ENCODE results near the gene COL5A1. TPM values are rescaled to one million over a fixed set of nuclear protein-coding genes. Genes with fewer than 3 reads are reported as not detected.

COL5A1 gene
- total RNA-seq, 4 donors from 2014 or later: 13.3 to 55.0 (median 27.0) TPM

- no peak for DNase-seq (ENCODE audit: low spot score)
- TF ChIP-seq, protein P1, sequence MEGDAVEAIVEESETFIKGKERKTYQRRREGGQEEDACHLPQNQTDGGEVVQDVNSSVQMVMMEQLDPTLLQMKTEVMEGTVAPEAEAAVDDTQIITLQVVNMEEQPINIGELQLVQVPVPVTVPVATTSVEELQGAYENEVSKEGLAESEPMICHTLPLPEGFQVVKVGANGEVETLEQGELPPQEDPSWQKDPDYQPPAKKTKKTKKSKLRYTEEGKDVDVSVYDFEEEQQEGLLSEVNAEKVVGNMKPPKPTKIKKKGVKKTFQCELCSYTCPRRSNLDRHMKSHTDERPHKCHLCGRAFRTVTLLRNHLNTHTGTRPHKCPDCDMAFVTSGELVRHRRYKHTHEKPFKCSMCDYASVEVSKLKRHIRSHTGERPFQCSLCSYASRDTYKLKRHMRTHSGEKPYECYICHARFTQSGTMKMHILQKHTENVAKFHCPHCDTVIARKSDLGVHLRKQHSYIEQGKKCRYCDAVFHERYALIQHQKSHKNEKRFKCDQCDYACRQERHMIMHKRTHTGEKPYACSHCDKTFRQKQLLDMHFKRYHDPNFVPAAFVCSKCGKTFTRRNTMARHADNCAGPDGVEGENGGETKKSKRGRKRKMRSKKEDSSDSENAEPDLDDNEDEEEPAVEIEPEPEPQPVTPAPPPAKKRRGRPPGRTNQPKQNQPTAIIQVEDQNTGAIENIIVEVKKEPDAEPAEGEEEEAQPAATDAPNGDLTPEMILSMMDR (IDR thresholded peaks at IDR 0.05): no peak
- ATAC-seq (ENCODE audit: low FRiP score): no peak
These were observed 11.0 kb downstream of the COL5A1 start for GRCh38 chr9:134652291-134653225.

GRCh38 chr9:134653259-134654009 lies 11.8 kb downstream of the COL5A1 start:
- TF ChIP-seq, protein P1 (IDR thresholded peaks at IDR 0.05): no peak
- DNase-seq (ENCODE audit: low spot score): no peak
- ATAC-seq (ENCODE audit: low FRiP score): no peak

- no peak for DNase-seq (ENCODE audit: low spot score)
- no peak for ATAC-seq (ENCODE audit: low FRiP score)
These were observed 13.5 kb downstream of the COL5A1 start for GRCh38 chr9:134655101-134655500.

GRCh38 chr9:134655586-134656333 lies 14.2 kb downstream of the COL5A1 start:
- ATAC-seq (ENCODE audit: low FRiP score): no peak
- DNase-seq (ENCODE audit: low spot score): no peak
- TF ChIP-seq, protein P1 (IDR thresholded peaks at IDR 0.05): no peak

More at GRCh38 chr9:134655101-134655500, 13.5 kb downstream of the COL5A1 start:
- TF ChIP-seq, protein P1 (IDR thresholded peaks at IDR 0.05): no peak

GRCh38 chr9:134656334-134657006 lies 14.9 kb downstream of the COL5A1 start:
- TF ChIP-seq, protein P1 (IDR thresholded peaks at IDR 0.05): no peak

DNA sequence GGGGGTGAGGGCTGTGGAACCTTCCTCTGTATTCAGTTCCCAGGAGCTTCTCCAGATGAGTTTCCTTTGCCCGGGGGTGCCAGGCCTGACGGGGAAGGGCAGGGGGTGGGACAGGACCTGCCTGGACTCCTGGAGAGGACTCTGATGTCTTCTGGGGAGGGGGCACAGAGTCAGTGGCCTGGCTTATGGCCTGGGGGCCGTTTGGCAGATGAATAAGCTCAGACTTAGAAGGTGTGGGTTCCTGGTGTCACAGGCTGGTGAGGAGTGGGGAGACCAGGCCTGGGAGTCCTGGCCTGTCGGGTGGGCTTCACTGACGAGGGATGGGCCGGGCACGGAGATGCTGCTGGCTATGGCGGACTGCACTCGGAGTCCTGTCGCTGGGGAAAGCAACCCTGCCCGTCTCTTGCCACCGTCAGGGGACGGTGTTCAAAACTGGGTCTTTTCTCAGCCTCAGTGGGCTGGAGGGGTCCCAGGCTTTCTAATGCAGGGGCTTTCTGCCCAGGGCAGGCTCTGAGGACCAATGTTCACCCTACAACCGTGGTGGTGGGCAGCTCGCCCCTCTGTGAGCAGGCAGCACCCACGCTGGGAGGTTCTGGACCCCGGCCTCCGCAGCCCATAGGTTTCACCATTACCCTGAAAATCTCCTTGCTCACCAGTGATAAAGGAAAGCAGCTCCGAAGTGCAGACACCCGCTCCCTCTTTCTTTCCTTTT lies 16.2 kb downstream of the COL5A1 start:
- TF ChIP-seq, protein P1 (IDR thresholded peaks at IDR 0.05): no peak
- ATAC-seq (ENCODE audit: low FRiP score) (no peak), DNase-seq (ENCODE audit: low spot score) (no peak)

More at GRCh38 chr9:134656334-134657006, 14.9 kb downstream of the COL5A1 start:
- ATAC-seq (ENCODE audit: low FRiP score): no peak
- DNase-seq (ENCODE audit: low spot score): no peak
